ENCODE results near the gene CCNH.

The CCNH gene

GRCh38 chr5:87398981-87399614 lies 13.6 kb downstream of the CCNH start:
- no peak for DNase-seq (ENCODE audit: low read depth)
- H3K4me3 ChIP-seq (ENCODE audit: low read depth, low read length), result no peak overlapping the region
- TF ChIP-seq CTCF (IDR thresholded peaks at IDR 0.05; ENCODE audit: low read depth, low read length, missing control alignments), result no peak

GRCh38 chr5:87394411-87395165 lies 18.1 kb downstream of the CCNH start:
- TF ChIP-seq CTCF (IDR thresholded peaks at IDR 0.05; ENCODE audit: low read depth, low read length, missing control alignments), result no peak
- DNase-seq (ENCODE audit: low read depth), result no peak
- H3K4me3 ChIP-seq (ENCODE audit: low read depth, low read length), result no peak overlapping the region

GRCh38 chr5:87393331-87393730 lies 19.4 kb downstream of the CCNH start:
- no peak overlapping the region for H3K4me3 ChIP-seq (ENCODE audit: low read depth, low read length)
- TF ChIP-seq CTCF (IDR thresholded peaks at IDR 0.05; ENCODE audit: low read depth, low read length, missing control alignments), result no peak
- no peak for DNase-seq (ENCODE audit: low read depth)

- TF ChIP-seq CTCF (IDR thresholded peaks at IDR 0.05; ENCODE audit: low read depth, low read length, missing control alignments), result no peak
- no peak overlapping the region for H3K4me3 ChIP-seq (ENCODE audit: low read depth, low read length)
- DNase-seq (ENCODE audit: low read depth), result no peak
These were observed 19.9 kb downstream of the CCNH start for GRCh38 chr5:87392801-87393200.

- no peak for TF ChIP-seq CTCF (IDR thresholded peaks at IDR 0.05; ENCODE audit: low read depth, low read length, missing control alignments)
- no peak overlapping the region for H3K4me3 ChIP-seq (ENCODE audit: low read depth, low read length)
- DNase-seq (ENCODE audit: low read depth), result no peak
These were observed 20.6 kb downstream of the CCNH start for GRCh38 chr5:87392170-87392569.

- DNase-seq (ENCODE audit: low read depth), result no peak
- no peak for TF ChIP-seq CTCF (IDR thresholded peaks at IDR 0.05; ENCODE audit: low read depth, low read length, missing control alignments)
- no peak overlapping the region for H3K4me3 ChIP-seq (ENCODE audit: low read depth, low read length)
These were observed 22.0 kb downstream of the CCNH start for GRCh38 chr5:87390576-87391199.

Data from GM12864 (cell line).